GM18867 (cell line): ENCODE data around the gene CCDC88A.

Source experiments
- ATAC-seq: cut with Tn5 transposase; IDR thresholded peaks from one replicate; pipeline ENCODE4 v1.9.1; 2021; ENCODE audit warnings: mild to moderate bottlenecking, moderate library complexity; ENCODE audit not compliant: unreplicated experiment

The CCDC88A gene

GRCh38 chr2:55422876-55423665 lies 3.4 kb upstream of the CCDC88A start:
- no peak for ATAC-seq

- no peak for ATAC-seq
These were observed 1.7 kb upstream of the CCDC88A start for GRCh38 chr2:55421326-55421725.

- ATAC-seq = no peak
These were observed 1.2 kb upstream of the CCDC88A start for GRCh38 chr2:55420871-55421270.

- ATAC-seq = no peak
These were observed 726 bp upstream of the CCDC88A start for GRCh38 chr2:55420439-55420725.

- peak; percentile 22 for ATAC-seq
These were observed 400 bp downstream of the CCDC88A start for GRCh38 chr2:55419233-55419678.

- no peak for ATAC-seq
These were observed 984 bp downstream of the CCDC88A start for GRCh38 chr2:55418512-55419232.

GRCh38 chr2:55418072-55418471 lies 1.6 kb downstream of the CCDC88A start:
- no peak for ATAC-seq

GRCh38 chr2:55416786-55417568 lies 2.7 kb downstream of the CCDC88A start:
- no peak for ATAC-seq

- no peak for ATAC-seq
These were observed 4.4 kb downstream of the CCDC88A start for GRCh38 chr2:55415300-55415699.

- peak; percentile 58 for ATAC-seq
These were observed 10.5 kb downstream of the CCDC88A start for GRCh38 chr2:55408918-55409868.

- no peak for ATAC-seq
These were observed 11.4 kb downstream of the CCDC88A start for GRCh38 chr2:55408098-55408882.

- no peak for ATAC-seq
These were observed 14.5 kb downstream of the CCDC88A start for GRCh38 chr2:55405116-55405515.

- no peak for ATAC-seq
These were observed 16.2 kb downstream of the CCDC88A start for GRCh38 chr2:55403256-55403998.

GRCh38 chr2:55401124-55401523 lies 18.5 kb downstream of the CCDC88A start:
- ATAC-seq = no peak

- no peak for ATAC-seq
These were observed 19.3 kb downstream of the CCDC88A start for GRCh38 chr2:55400332-55400731.

- no peak for ATAC-seq
These were observed 19.8 kb downstream of the CCDC88A start for GRCh38 chr2:55399815-55400214.

- no peak for ATAC-seq
These were observed 23.7 kb downstream of the CCDC88A start for GRCh38 chr2:55395724-55396605.

- ATAC-seq = no peak
These were observed 27.9 kb downstream of the CCDC88A start for GRCh38 chr2:55391615-55392242.
